ENCODE measurements around the gene ASAP3.
A peak's percentile ranks its signal among the peaks of the same experiment; 100 is the strongest.

ASAP3 gene

GRCh38 chr1:23428136-23428905 is 55.7 kb downstream of the ASAP3 start:
- no peak for FAIRE-seq
- DNase-seq (ENCODE audit: extremely low spot score, insufficient read length, low read depth), result no peak

DNA sequence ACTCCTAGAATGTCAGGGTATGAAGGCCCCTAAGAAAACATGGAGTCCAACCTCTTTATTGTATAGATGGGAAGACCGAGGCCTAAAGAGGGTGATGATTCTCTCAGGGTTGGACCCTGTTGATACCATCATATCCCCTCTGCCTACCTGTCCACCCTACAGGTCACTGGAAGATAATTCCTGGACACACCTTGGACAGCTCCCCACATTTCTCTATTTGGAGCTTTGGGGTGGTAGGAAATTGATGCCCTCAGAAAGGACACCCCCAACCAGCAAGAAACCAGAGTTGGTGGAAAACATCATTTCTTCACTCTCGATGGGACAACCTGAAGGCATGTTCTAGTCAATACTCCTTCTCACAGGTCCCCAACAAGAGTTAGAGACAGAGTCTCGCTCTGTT is 56.4 kb downstream of the ASAP3 start:
- DNase-seq (ENCODE audit: extremely low spot score, insufficient read length, low read depth) (no peak), FAIRE-seq (no peak)

- DNase-seq (ENCODE audit: extremely low spot score, insufficient read length, low read depth), result no peak
- no peak for FAIRE-seq
Observed at GRCh38 chr1:23426828-23427227, 57.2 kb downstream of the ASAP3 start.

- no peak for DNase-seq (ENCODE audit: extremely low spot score, insufficient read length, low read depth)
- FAIRE-seq, result no peak
Observed at GRCh38 chr1:23425193-23425494, 58.8 kb downstream of the ASAP3 start.

- DNase-seq (ENCODE audit: extremely low spot score, insufficient read length, low read depth) (no peak), FAIRE-seq (no peak)
Observed at GRCh38 chr1:23424293-23425192, 59.4 kb downstream of the ASAP3 start, which contains the start of gene TCEA3. Gene TCEA3, minus strand, starts transcription at chr1:23424748. Its CDS starts 115 bp downstream, at chr1:23424633.

DNA sequence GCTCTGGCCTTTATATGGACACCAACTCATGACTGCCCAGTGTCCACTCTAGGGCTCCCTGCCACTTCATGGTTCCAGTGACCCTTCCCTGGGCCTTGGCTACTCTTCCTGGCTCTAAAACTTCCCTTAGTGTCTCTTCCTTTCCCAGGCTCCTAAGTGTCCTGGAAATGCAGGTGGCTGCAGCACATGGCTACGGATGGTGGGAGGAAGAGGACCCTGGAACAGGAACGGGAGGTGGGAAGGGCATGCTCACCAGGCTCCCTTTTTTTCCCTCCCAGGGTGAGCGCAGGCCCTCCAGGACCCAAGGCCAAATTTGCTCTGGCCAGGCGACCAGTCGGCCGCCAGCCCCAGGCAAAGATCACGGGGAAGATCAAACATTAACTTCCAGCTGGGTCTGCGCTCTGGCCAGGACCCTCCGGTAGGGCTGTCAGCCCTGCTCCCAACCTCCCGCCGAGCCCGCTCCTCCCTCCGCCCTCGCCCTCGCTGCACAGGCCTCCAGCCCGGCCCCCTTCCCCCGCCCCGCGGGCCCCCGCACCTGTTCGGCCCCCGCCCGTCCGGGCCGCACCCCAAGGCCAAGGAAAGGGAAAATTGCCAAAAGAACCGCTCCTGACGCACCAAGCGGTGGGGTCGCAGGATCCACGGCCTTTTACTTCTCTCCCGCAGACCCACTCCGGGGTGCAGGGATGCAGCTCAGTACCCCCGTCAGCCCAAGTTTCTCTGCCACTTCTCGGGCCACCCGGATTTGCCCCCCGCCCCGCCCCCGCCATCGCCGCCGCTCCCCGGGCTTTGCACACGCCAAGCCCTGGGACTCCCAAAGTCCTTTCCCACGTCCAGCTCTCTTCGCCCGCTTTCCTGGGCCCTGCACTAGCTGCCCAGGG is 60.3 kb downstream of the ASAP3 start:
- FAIRE-seq, result no peak
- no peak for DNase-seq (ENCODE audit: extremely low spot score, insufficient read length, low read depth)

DNA sequence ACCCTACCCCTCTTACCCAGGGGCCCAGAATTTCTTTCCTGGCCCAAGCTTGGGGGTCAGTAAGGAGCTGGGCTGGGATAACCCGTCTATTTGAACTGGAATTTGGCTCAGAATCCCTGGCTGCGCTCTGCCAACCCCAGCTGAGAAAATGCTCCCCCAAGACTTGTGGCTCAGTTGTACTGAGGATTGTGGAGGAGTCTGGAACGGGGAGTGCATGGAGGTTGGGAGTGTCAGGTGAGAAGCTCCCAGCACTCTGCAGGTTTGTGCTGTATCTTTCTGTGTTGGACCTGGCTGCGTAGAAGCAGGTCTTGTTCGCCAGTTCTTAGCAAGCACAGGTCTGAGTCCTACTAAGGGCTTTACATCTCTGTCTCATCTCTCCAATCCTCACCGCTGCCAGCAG is 61.0 kb downstream of the ASAP3 start:
- FAIRE-seq, result no peak

DNA sequence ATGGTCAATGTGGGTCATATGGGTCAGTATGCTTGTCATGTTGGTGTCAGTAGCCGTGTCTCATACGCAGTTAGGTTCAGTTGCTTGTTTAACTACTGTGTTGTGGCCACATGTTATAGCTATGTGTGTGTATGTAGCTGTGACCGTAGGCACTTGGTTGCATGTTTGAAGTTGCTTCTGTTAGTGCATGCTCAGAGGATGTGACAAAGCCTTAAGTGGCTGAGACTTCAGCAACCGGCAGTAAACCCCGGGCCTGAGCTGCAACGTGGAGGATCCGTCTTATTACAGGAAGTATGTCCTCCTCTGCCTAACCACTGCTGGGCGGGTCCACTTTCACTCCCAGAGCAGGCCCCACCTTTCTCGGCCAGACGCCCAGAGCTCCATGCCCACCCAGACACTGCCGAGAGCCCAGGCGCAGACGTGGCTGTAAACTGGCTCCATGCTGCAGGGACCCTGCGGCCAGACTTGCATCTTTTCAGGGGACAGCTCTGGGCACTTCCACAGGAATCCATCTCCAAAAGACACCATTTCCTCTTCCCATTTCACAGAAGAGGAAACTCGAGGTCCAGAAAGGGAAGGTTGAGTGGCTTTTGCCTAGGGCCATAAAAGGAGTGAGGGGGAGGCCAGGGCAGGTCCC is 61.6 kb downstream of the ASAP3 start:
- FAIRE-seq, result no peak
- no peak for DNase-seq (ENCODE audit: extremely low spot score, insufficient read length, low read depth)

More for the DNA sequence above, 61.0 kb downstream of the ASAP3 start:
- DNase-seq (ENCODE audit: extremely low spot score, insufficient read length, low read depth), result no peak

DNA sequence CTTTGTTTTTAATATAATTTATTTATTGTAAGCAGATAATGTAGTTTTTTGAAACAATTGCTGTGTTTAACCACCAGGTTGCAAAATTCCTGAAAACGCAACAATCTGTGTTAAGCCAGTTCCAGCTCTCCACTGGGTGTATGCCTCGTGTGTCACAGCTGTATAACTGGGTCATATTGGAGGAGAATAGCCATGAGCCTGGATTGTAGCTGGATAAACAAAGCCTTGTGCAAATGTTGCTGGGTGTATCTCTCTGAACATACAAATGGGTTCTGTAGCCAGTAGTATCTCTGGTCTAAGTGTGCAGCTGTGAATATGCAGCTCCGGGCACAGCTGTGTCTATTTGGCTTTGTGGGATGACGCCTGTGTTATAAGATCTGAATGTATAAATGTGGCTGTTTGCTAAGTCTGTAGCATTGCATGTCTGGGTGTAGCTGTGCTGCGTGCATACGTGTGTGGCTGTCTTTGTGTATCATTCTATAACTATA is 62.2 kb downstream of the ASAP3 start:
- no peak for FAIRE-seq
- DNase-seq (ENCODE audit: extremely low spot score, insufficient read length, low read depth), result no peak

DNA sequence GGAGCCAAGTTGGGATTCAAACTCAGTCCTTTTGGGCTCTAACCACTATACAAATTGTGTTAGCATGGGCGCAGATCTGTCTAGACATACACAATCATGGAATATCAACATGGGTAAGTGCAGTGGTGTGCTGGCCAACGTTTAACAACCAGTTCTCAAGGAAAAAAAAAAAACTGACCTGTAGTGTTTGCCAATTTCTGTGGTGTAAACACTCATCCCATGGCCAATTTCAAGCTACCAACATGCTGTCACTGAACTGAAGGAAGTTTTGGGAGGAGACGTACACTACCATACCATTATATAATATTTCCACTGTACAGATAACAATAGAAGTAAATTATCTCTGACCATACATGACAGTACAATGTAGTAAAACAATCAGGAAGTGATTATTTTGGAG is 62.6 kb downstream of the ASAP3 start:
- DNase-seq (ENCODE audit: extremely low spot score, insufficient read length, low read depth), result no peak
- FAIRE-seq, result no peak

DNA sequence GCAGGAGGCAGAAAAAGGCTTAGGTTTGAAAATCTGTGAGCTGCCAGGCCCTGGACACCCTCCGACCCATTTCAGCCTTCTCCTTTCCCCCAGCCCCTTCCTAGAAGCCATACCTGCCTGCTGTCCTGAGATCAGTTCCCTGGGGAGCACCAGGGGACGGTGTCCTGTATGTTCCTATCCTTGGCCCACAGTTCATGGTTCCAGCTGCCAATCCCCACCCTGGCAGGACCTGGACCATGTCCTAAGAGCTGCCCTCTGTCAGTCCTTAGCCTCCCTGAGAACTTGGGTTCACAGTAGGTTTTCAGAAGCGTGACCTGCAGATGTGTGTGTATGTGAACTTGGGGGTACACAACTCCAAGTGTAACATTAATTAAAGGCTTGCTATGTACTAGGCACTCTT is 63.2 kb downstream of the ASAP3 start:
- no peak for DNase-seq (ENCODE audit: extremely low spot score, insufficient read length, low read depth)
- no peak for FAIRE-seq

- FAIRE-seq (no peak), DNase-seq (ENCODE audit: extremely low spot score, insufficient read length, low read depth) (no peak)
Observed at GRCh38 chr1:23419180-23419579, 64.8 kb downstream of the ASAP3 start.

DNA sequence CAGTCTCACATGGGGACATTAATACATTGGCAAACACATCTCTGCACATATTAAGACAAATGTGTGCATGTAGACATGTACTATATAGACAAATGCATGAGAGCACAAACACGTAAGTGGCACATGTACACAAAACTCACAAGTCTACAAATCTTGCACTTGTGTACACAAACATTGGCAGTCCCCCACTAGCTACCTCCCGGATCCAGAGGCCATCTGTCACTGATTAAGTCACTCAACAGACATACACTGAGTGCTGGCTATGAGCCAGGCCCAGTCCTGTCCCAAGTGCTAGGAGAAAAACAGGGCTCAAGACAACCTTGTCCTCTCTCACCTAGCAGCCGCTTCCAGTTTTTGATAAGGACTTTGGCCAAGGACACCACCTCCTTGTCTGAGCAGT is 66.4 kb downstream of the ASAP3 start:
- no peak for FAIRE-seq
- no peak for DNase-seq (ENCODE audit: extremely low spot score, insufficient read length, low read depth)

DNA sequence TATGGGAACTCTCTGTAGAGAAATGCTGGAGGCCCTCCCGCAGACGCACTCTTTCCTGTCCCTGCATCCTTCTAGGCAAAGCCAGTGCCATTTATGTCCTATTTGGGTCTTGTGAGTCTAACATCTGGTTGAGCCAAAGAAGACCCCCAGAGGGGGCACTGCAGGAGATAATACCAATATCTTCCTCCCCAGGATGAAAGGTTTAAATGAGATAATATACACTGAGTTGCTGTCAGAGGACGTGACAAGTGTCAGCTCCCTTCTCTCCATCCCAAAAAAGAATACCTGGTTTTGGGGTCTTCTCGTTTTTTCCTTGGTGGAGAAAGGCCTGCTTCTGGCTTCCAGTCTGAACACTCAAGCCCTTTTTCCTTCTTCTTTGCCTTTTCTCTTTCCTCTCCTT is 67.0 kb downstream of the ASAP3 start:
- DNase-seq (ENCODE audit: extremely low spot score, insufficient read length, low read depth) (no peak), FAIRE-seq (no peak)

DNA sequence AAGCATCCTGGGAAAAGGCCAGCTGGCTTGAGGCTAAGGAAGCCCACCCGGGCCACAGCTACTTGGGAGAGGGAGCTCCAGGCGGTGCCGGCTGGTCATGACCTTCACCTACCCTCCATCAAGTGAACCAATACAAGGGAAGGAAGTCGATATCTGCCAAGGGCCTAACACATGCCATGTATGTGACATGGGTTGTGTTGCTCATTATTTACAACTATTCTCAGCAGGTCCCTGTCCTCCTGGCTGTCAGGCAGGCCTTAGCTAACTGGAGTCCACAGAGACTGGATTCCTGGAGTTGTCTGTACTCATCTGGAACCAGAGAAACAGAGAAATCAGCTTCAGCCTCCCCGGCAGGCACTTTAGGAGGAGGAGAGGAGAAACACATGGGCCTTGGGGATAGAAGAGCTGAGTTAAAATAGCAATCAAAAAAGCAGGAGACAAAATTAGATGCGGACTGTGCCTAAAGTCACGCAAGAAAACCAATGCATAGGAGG is 75.1 kb downstream of the ASAP3 start:
- DNase-seq (ENCODE audit: extremely low spot score, insufficient read length, low read depth), result no peak
- no peak for FAIRE-seq

DNA sequence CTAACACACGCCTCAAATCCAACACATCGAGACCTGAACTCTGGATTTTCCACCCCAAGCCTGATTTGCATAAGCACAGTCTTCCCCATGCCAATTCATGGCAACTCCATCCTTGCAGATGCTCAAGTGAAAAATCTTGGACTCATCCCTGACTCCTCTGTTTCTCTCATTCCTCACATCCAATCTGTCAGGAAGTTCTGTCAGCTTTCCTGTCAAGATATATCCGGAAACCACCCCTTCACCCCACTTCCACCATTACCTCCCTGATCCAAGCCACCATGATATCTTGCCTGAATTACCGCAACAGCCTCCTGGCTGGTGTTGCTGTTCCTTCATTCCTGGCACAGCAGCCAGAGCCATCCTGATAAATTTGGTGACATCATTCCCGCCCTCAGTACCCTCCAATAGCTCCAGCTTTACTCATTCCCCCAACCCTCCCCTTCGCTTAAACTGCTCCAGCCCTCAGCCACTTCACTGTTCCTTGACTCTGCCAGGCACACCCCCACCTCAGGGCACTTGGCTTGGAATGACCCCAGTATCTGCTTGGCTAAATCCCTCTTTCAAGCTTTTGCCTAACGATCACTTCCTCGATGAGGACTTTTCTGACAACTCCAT is 76.9 kb downstream of the ASAP3 start:
- FAIRE-seq (no peak), DNase-seq (ENCODE audit: extremely low spot score, insufficient read length, low read depth) (no peak)

GRCh38 chr1:23405946-23406345 is 78.0 kb downstream of the ASAP3 start:
- DNase-seq (ENCODE audit: extremely low spot score, insufficient read length, low read depth) (no peak), FAIRE-seq (no peak)

- FAIRE-seq (peak; percentile 88), DNase-seq (ENCODE audit: extremely low spot score, insufficient read length, low read depth) (peak; percentile 70)
Observed at GRCh38 chr1:23403735-23404486, 80.1 kb downstream of the ASAP3 start.

- FAIRE-seq (no peak), DNase-seq (ENCODE audit: extremely low spot score, insufficient read length, low read depth) (no peak)
Observed at GRCh38 chr1:23403355-23403734, 80.6 kb downstream of the ASAP3 start.

Measured in GM18507 (cell line).